HT-29 (cell line): ENCODE measurements around the gene RGSL1. TPM values are rescaled to one million over a fixed set of nuclear protein-coding genes. Genes with fewer than 3 reads are reported as not detected.

Experiments
- DNase-seq: peaks from one replicate; pipeline ENCODE4 v3.0.0-alpha.2; 2015; ENCODE audit warnings: low spot score
- total RNA-seq: library from RNA; depleted of rRNA; stranded (reverse); fragments of >200 nt; shearing (Covaris generic); gene quantifications from 2 replicates; pipeline ENCODE4 v1.2.3, GENCODE V29; 2014; rRNA removed

Gene RGSL1
- not detected in 2 replicates for total RNA-seq

DNA sequence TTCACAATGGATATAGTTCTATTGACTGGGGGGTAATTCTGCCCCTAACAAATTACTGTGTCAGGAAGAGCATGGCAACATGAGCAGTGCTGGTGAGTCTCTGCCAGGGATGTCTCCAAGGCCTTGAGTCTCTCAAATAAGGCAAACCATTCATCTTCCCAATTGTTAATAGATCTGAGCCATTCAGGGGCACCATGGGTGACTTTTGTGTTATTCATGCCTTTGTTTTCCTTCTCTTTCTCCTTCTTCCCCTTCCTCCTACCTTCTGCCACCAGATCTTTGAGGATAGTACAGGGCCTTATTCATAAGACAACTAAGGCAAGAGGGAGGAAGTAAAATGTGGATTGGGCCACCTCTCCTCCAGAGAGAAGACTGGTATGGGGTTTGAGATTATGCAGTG lies at the start of gene RGSL1:
TSS of gene RGSL1 (plus strand) at position 60 of the 400 bp plus-strand sequence. CDS start at position 80, 20 bp downstream.
- DNase-seq = no peak

DNA sequence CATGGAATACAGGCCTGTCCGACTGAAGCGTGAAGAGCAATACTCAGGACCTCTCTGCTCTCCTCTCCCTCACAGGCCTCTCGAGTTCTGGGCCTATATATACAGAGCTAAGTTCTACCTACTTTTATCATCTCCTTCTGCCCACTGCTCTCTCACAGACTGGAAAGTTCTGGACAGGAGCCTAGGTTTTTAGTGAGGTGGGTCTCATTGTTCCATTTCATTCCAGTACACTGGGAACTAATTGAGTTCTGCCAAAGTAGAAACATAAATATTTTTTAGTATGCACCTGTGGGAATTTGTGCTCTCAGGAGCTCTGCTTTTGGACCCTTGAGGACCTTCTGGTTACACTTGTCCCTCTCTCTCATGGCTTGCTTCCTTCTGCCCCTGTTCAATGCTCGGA lies 49.4 kb upstream of the RGSL1 start, which contains the start of gene TEDDM1:
TSS of gene TEDDM1 (minus strand) at position 101 of the 400 bp plus-strand sequence. CDS start 182 bp downstream, outside the sequence.
- DNase-seq = no peak

DNA sequence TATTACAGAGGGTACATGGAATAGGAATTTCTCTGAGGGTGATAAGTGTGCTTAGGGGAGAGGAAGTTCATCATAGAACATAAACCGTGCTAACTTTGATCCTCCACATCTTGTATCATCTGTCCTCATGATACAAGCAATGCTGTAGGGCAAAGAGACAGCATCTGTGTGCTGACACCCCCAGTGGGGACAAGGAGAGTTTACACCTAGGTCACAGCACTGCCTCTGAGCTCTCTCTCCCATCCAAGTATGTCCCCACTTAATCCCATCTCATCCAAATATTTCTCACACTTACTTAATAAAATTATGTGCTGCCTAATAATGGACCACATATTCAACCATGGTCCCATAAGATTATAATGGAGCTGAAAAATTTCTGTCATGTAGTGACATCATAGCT lies 45.2 kb upstream of the RGSL1 start:
- no peak for DNase-seq

DNA sequence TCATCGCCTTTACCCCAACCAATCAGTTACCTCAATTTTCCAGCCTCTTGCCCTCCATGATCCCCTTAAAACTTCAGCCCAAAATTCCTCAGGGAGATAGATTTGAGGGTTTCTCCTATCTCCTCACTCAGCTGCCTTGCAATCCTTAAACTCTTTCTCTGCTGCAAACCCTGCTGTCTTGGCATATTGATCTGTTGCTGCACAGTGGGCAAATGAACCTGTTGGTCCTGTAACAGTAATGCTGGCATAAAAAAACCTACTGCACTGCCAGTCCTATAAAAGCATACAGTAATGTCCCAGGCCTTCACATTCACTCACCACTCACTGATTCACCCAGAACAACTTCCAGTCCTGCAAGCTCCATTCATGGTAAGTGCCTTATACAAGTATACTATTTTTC lies 44.4 kb upstream of the RGSL1 start:
- DNase-seq = no peak

DNA sequence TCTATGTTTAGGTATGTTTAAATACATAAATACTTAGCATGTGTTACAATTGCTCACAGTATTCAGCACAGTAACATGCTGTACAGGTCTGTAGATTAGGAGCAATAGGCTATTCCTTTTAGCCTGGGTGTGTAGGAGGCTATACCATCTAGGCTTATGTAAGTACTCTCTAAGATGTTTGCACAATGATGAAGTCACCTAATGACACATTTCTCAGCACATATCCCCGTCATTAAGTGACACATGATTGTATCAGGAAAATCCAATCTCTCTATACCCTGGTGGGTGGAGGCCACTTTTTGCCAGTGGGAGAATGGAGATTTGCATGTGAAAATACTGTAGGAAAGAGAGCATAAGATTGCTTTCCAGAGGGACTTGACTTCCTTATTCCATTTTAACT lies 43.9 kb upstream of the RGSL1 start:
- DNase-seq = no peak

DNA sequence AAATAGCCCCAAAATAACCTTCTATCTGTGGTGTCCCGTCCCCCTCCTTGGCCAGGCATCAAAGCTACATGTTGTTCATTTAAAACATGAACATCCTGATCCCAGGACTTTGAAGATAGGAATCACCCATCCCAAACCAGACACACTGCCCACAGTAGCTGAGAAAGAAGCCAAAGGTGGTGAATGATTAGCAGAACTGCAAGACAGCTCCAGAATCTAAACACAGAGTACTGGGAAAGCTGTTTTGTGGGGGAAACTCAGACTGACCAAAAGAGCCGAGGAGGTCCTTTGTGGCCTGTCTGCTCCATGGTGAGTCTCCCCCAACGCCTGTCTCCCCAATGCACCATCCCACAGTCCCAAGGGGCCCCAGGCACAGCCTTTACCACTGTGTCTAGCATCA lies 42.2 kb upstream of the RGSL1 start:
- no peak for DNase-seq

DNA sequence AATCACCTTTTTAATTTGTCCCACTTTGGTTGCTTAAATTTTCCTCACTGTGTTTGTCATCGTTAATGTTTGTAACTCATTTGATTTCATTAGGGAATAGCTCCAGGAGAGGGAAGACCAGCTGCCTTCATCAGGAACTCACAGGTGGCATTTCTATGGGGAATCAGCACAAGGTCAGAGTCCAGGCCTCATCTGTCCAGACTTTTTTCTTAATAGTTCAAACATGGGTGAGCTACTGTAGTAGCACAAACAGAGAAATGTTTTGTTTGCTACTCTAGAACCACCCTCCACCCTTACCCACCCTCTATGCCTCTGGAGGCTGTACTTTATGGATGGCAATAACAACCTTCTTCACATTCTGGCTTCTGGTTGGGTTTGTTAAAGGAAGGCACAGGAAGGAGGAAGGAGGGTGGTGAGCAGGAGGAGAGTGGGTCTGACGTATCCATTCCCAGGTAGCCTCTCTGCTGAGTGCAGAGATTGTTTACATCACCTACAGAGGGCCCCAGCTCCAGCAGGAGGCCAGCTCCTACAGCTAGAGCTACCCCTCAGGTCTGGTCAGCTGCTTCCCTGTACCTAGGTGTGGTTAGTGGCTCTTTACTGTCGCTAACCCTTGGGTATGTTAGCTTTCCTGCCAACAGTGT lies 41.4 kb upstream of the RGSL1 start:
- peak; percentile 80 for DNase-seq

DNA sequence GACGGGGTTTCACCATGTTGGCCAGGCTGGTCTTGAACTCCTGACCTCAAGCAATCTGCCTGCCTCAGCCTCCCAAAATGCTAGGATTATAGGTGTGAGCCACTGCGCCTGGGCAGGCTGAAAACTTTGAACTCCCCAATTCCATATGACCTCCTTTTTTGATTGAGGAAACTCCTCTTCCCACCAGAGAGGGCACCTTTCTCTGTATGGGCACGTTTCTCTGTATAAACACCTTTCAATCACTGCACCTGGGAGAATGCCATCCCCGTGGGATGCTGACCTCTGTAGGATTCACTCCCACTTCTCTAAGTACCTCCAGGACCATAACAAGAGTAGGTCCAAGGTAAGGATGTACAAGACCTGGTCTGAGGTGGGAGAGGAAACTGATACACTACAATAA lies 39.8 kb upstream of the RGSL1 start:
- DNase-seq = no peak

DNA sequence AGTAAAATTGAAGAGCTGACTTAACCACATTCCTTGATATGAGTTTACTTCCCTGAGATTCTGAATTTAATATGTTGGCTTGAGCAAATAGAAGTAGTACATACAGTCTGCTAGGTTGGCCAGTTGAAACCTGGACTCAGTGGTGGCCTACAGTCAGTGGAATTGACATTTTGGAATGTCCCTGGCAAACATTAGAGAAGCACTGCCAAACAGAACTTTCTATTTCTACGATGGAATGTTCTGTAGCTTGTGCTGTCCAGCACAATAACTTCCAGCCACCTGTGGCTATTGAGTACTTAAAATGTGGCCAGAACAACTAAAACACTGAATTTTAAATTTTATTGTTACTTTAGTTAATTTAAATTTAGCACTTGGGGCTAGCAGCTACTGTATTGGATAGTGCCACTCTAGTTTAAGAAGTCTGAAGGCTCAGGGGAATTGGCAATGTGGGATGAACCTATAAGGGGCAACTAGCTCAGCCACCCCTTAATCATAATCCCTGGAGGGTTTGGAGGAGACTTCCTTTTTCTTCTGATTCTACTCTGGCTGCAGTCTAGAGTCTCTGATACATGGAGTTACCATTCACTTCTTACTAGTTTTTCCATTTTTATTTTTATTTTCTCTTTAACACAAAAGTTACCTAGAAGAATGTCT lies 39.2 kb upstream of the RGSL1 start:
- DNase-seq = no peak

DNA sequence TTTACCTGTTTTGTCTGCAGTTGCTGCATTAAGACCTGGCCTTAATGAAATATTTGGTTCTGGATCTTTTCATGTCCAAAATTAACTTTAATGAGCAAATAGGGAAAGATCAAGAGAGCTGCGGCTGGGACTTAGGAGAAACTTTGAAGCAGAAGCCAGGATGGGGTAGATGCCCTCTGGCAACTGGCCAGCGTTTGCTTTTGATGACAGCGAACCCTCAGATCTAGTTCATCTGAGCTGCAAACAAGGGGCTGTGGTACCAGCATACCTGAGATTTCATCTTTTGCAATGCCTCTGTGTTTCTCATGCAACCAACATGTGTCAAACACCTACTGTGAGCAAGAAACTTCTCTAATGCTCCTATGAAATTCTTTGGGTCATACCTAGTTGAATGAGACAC lies 36.5 kb upstream of the RGSL1 start:
- no peak for DNase-seq

DNA sequence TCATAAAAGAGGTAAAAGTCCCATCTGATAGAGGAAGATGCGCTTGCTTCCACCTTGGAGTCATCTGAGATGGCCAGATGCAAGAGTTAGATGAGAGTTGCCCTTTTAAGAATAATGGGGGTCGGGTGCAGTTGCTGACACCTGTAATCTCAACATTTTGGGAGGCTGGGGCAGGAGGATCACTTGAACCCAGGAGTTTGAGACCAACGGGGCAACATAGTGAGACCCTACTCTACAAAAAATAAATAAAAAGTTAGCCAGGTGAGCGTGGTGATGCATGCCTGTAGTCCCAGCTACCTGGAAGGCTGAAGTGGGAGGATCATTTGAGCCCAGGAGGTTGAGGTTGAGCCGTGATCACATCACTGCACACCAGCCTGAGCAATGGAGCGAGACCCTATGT lies 36.0 kb upstream of the RGSL1 start:
- DNase-seq = no peak

DNA sequence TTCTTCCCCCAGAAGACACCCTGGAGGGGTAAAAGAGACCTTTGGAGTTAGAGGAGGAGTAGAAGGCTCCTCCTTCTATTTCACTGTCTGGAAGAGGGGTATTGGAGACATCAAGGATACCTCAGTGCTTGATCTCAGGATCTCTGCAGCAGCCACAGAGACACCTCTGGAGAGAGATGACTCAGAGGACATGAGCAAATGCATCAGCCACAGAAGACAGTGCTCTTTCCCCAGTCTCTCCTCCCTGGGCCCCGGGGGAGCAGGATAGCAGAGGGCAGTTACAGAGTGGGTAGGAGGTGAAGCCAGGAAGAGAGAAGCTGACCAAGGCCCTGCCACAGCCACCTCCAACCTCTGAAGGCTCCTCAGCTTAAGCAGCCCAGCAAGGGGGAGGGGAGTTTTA lies 34.2 kb upstream of the RGSL1 start:
- DNase-seq = no peak

DNA sequence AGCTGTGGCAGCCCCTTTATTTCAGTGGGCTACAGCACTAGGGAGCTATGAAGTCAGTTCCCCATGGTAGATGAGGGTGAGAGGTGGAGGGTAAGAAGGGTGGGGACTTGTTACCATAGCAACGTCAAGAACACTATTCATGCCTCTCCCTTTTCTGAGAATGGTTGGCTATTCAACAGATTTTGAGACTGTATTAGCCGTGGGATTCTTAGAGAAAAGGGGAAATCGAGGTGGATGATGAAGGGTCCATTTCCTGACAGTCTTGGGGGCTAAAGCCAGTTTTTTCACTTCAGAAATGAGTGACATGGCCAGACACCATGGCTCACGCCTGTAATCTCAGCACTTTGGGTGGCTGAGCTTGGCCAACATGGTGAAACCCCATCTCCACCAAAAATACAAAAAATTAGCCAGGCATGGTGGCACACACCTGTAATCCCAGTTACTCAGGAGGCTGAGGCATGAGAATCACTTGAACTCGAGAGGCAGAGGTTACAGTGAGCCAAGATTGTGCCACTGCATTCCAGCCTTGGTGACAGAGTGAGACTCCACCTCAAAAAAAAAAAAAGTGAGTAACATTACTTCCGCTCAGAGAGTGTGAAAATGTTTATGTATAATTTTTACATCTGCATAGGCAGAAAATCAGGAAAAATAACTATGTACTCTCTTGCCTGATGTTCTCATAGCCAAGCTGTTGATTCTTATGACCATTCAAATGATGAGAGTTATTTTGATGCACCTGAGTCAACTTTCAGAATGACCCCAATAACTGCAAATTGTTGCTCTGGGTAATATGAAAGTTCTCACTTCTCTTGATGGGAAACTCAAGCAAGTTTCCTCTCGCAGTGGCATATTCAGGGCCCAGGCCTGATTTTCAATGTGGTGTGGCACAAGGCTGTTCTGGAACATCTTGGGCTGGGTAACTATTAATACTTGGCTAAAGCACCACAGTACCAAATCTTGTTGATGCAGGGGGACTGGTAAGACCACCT lies 23.2 kb upstream of the RGSL1 start:
- no peak for DNase-seq

DNA sequence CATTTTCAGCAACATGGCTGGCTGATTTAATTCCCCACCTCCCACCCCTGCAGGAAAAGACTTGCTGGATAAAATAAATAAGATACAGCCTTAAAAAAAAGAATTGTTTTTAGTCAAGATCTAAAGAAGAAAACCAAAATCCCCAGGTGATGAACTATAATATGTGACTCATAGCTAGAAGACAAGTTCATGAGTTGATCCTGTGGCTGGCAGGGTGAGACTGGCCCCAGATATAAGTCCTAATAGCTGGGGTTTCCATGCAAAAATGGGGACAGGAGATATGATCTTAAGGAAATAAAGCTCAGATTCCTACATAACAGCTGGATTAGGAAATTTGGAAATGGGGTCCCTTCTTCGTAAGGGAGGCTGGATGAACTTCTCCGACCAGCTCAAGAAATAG lies 21.9 kb upstream of the RGSL1 start:
- DNase-seq = no peak

DNA sequence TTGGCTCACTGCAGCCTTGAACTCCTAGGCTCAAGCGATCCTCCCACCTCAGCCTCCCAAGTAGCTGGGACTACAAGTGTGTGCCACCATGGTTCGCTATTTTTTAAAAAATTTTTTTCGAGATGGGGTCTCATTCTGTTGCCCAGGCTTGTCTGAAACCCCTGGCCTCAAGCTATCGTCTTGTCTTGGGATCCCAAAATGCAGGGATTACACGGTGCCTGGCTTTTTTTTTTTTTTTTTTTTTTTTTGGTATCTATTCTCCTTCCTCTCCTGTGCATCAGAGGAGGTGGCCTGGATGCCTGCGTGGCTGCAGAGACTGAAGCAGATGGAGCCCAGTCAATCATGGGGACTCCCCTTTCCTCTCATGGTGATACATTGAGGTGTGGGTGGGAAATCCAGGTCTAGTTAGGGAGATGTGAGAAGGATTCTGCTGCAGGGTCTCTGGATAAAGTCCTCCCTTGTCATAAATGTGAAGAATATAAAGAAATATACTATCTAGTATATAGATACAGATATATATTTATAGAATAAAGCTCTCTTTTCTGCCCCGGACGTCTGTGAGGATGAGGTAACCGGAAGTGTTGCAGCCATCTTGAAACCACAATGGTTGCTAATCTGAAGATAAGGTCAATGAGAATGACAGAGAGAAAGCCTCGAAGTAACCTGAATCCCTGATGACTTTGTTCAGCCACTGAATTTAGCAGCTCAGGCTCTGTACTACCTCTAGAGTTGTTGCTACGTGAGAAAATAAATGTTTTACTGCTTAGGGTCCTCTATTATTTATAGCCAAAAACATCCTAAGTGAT lies 19.5 kb upstream of the RGSL1 start:
- DNase-seq = no peak

DNA sequence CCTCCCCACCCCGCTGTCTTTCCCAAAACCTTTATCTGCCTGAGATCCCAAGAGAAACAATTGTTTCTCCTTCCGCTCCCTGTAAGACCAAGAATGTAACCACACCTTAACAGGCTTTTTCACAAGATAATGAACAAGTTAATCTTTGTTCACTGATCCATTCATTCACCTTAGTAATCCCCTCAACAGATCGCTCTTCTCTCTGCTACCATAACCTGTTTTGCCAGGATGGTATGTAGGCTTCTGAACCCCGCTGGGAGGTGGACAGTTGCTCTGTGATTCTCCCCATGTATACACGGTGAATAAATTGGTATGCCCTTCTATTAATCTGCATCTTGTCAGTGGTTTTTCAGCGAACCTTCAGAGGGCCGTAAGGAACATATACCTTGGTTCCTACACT lies 18.7 kb upstream of the RGSL1 start:
- no peak for DNase-seq

DNA sequence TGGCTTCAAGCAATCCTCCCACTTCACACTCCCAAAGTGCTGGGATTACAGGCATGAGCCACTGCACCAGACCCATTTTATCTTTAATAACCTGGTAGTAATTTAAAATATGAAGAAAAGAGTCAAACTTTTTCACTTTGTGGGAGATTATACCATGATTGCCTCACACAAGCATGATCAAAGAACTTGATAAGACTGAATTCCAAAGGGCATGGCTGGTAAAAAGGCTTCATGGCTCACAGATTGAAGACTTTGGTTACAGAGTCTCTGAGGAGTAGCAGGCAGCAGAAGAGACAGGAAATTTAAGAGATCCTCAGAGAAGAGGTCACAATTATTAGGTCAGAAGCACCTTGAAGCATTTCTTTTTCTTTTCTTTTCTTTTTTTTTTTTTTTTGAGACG lies 16.4 kb upstream of the RGSL1 start:
- no peak for DNase-seq

DNA sequence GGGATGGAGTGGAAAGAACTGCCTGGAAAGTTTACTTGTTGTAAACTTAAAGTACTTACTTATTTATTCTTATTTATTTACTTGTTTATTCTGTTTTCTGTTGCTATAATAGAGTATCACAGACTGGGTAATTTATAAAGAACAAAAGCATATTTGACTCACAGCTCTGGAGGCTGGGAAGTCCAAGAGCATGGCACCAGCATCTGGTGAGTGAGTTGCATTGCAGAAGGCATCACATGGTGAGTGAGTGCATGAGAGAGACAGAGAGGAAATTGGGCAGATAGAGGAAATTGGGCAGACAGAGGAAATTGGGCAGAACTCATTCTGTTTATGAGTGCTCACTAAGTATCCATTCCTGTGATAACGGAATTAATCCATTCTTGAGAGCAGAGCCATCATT lies 11.6 kb upstream of the RGSL1 start:
- DNase-seq = no peak

DNA sequence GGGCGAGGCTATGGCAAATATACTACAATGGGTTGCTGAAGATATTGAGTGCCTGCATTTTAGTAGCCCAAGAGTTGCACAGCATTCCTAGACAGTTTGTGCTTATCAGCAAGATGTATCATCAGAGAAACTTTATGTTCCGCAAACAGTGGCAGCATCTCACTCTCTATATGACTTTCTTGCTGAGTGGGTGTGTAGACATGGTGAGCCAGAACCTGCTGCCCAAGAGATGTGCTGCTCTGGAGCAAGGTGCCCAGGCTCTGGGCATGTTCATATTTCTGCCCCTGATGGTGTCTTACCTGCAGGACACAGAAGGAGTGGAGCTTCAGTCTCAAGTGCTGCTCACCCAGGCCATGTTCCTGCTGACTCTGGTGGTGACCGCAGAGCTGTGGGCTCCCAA lies 8.2 kb upstream of the RGSL1 start:
- no peak for DNase-seq

DNA sequence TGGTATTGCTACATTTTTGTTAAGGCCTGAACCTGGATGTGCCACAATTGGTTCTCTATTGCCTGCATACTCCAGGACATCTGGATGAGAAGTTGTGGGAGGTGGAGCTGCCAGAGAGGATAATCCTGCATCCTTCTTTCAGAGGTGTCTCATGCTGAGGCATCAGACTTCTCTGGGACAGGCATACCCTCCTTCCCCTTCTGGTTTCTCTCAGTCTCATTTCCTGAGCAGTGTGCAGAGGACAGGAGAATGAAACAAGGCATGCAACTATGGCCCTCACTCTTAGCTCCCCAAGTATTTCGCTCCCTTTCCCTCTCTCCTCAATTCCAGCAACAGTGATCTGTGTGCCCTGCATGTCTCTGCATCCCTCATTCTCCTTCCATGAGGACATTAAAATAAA lies 7.6 kb upstream of the RGSL1 start:
- DNase-seq = no peak

DNA sequence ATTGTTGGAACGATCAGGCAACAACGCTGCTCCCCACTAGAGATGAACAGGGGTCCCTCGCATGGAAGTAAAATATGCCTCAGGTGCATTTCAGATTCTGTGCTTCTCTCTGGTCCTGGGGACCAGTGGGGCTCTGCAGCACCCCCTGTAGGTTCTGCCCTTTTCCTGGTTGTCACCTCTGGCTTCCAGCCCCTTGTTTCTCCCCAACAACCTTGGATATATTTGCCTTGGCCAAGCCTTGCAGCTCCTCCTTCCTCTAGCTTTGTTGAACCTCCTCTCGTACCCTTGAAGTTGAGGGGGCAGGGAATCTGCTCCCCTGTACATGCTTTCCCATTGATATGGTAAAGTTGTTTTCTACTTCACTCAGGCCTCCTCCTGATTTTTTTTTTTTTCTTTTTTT lies 5.4 kb upstream of the RGSL1 start:
- no peak for DNase-seq
